Heart right ventricle (tissue), 16 donors: ENCODE results near the gene PIP5K1B. TPM values are rescaled to one million over a fixed set of nuclear protein-coding genes. Genes with fewer than 3 reads are reported as not detected.

Experiments used
- ATAC-seq, 8 donors: fragments of 200-7000 bp; cut with Tn5 transposase; one replicate each; pipeline ENCODE4 v1.9.1; 2020; ENCODE audit warnings: mild to moderate bottlenecking in 8 of 8, moderate library complexity in 8 of 8, moderate number of reproducible peaks in 1 of 8
- DNase-seq, 2 donors: peaks; one replicate each; pipeline ENCODE4 v3.0.0-alpha.2; 2020
- H3K27ac ChIP-seq, 10 donors: fragments of 200-600 bp; sonication (generic) in 2 of 10; one replicate each; pipeline versions ENCODE4 v1.5.0 to v1.8.0; 2020 to 2022; ENCODE audit warnings: mild to moderate bottlenecking in 3 of 10
- H3K27me3 ChIP-seq, 7 donors: fragments of 200-600 bp; one replicate each; pipeline ENCODE4 v1.8.0; 2021 to 2022; ENCODE audit warnings: mild to moderate bottlenecking in 2 of 7
- H3K36me3 ChIP-seq, 9 donors: fragments of 200-600 bp; sonication (generic) in 1 of 9; one replicate each; pipeline versions ENCODE4 v1.5.0 to v1.8.0; 2020 to 2022; ENCODE audit warnings: mild to moderate bottlenecking in 2 of 9
- H3K4me1 ChIP-seq, 9 donors: fragments of 200-600 bp; sonication (generic) in 1 of 9; one replicate each; pipeline versions ENCODE4 v1.5.0 to v1.8.0; 2020 to 2022; ENCODE audit warnings: mild to moderate bottlenecking in 4 of 9
- H3K4me3 ChIP-seq, 10 donors: fragments of 200-600 bp; sonication (generic) in 2 of 10; one replicate each; pipeline versions ENCODE4 v1.5.0 to v1.8.0; 2020 to 2022; ENCODE audit warnings: mild to moderate bottlenecking in 7 of 10, moderate library complexity in 2 of 10
- H3K9me3 ChIP-seq, 11 donors: fragments of 200-600 bp in 10 of 11; sonication (generic) in 2 of 11; one replicate each; pipeline versions ENCODE4 v1.5.0 to v1.8.0; 2013 to 2022; ENCODE audit warnings: mild to moderate bottlenecking in 2 of 11, control low read depth in 1 of 11, moderate library complexity in 1 of 11
- CTCF ChIP-seq, 9 donors: fragments of 200-600 bp; sonication (generic) in 2 of 9; IDR thresholded peaks; one replicate each; pipeline versions ENCODE4 v1.5.0 to v1.8.0; 2021 to 2022; ENCODE audit warnings: antibody characterized with exemption in 9 of 9, mild to moderate bottlenecking in 5 of 9, moderate library complexity in 1 of 9
- WGBS, 2 donors: extraction: QIAGEN DNeasy Blood & Tissue Kit; methylation state at CpG; one replicate each; pipeline ENCODE4 v1.1.7; 2013; ENCODE audit warnings: inconsistent platforms in 1 of 2; 5-methylcytosine and 5-hydroxymethylcytosine counted together
- intact Hi-C, 10 donors: fragments of 100-400 bp; cut with DNase I; formaldehyde crosslinking; loops; one replicate each; pipeline versions ENCODE4 v1.11.1 to v1.14.2; 2022
- polyA plus RNA-seq, 2 donors: library from polyadenylated mRNA; stranded (reverse); fragments of 200-250 nt; gene quantifications; one replicate each; pipeline ENCODE4 v1.2.3, GENCODE V29; 2013
- total RNA-seq, 10 donors: library from RNA; stranded (reverse); fragmentation: NEBNext Ultra II Directional in 3 of 10; extraction: Animal tissue kit (Norgen Biotek cat#: 25700) in 3 of 10; gene quantifications; one replicate each; pipeline versions ENCODE4 v1.2.1 to v1.2.4, GENCODE V29; 2021 to 2023
- donor health status: Arrhythmogenic right ventricular cardiomyopathy.
- donor health status: ischemic (EF 13 %, LVEDD 7.1; RV severe dilation, severe dysfunction).
- donor health status: healthy with polysubstance abuse.
- donor health status: DM: no; HTN: yes; CAD: no.
- donor health status: DM: no; HTN: no; CAD: no.
- donor health status: ischemic (EF 25% LVEDD 6.9; RV normal size, moderate dysfunction).
- donor health status: ischemic (EF 25% LVEDD 5.7; RV mildly dilated, moderate dysfunction).
- donor health status: healthy.
- donor health status: DM: yes; HTN: yes; CAD: no.
- donor health status: Ischemic cardiomyopathy.
- donor health status: ischemic (EF 35%, LVEDD 5.7; RV mildly dilated, moderate dysfunction).
- donor health status: nonischemic (EF 11% LVEDD 7.7; RV severe dilation, severe dysfunction).
- donor health status: DM: yes; HTN: yes; CAD: no.
- donor health status: PGD.
- donor health status: ischemic (EF 29% LVEDD 5.4; RV normal size, mild dysfunction).
- donor health status: nonischemic (EF 23%, LVEDD 6.1; RV moderate dilation, normal function).

Gene PIP5K1B
- total and polyA plus RNA-seq, 12 donors, result 5.6 to 90.8 (median 48.1) TPM

DNA sequence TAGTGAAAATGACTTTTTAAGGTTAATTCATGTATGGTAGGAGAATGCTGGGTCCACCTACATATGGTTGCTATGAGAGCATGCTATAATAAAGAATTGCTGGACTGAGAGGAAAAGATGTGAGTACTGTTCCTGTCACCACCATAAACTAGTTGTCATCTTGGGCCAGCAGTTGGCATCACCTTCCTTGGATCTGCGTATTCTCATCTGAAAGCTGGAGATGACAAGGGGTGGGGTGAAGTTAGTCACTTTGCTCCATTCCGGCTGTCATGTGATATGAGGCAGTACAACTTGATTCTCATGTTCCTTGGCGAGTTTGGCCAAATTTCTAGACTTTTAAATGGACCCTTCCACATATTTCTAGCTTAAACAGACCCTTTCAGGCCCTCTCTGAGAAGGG lies 33.3 kb downstream of the PIP5K1B start:
- ATAC-seq (peak; percentile 60 to 92 (median 87)), DNase-seq (peak in 1 of 2 donors; percentile 63)
- no peak for TF ChIP-seq CTCF (IDR thresholded peaks at IDR 0.05)
- Histone ChIP-seq H3K4me3 (no peak overlapping the region), H3K36me3 (no peaks in the 10 kb centered on the region), H3K4me1 (peaks cover 0 to 57% (median 35%) of the 10 kb centered on the region in 9 donors), H3K27me3 (no peaks in the 10 kb centered on the region), H3K9me3 (no peaks in the 10 kb centered on the region), H3K27ac (peak overlapping the region in 8 of 10 donors; percentile 4 to 83 (median 70))
- intact Hi-C loops, result no loop called here
- 38 to 55% methylated on average over 3 of the region's 3 CpGs for WGBS, 2 donors

GRCh38 chr9:68739621-68740174 lies 34.7 kb downstream of the PIP5K1B start:
- ATAC-seq, result peak; percentile 13 to 59 (median 46)
- H3K27ac ChIP-seq, result peak overlapping the region; percentile 22 to 83 (median 68)
- 30 to 34% methylated on average over 2 of the region's 2 CpGs for WGBS, 2 donors

GRCh38 chr9:68740561-68740960 lies 35.5 kb downstream of the PIP5K1B start:
- H3K27me3 ChIP-seq, result no peaks in the 10 kb centered on the region
- ATAC-seq (peak in 2 of 8 donors; percentile 32 to 65), DNase-seq (no peak)
- whole genome bisulfite sequencing, 2 donors, result 57 to 66% methylated on average over 4 of the region's 4 CpGs
- peaks cover 0 to 54% (median 32%) of the 10 kb centered on the region in 9 donors for H3K4me1 ChIP-seq
- intact Hi-C loops, result loop anchor here in 1 of 10 donors (10.0 kb wide), 1 partner anchor 134 kb away; no protein-coding TSS in a partner anchor
- H3K9me3 ChIP-seq, result no peaks in the 10 kb centered on the region
- H3K4me3 ChIP-seq, result no peak overlapping the region
- no peaks in the 10 kb centered on the region for H3K36me3 ChIP-seq
- TF ChIP-seq CTCF (IDR thresholded peaks at IDR 0.05), result no peak
- H3K27ac ChIP-seq, result peak overlapping the region; percentile 4 to 83 (median 68)

More at GRCh38 chr9:68739621-68740174, 34.7 kb downstream of the PIP5K1B start:
- peaks cover 0 to 55% (median 35%) of the 10 kb centered on the region in 9 donors for H3K4me1 ChIP-seq
- intact Hi-C loops, result loop anchor here in 1 of 10 donors (10.0 kb wide), 1 partner anchor 135 kb away; no protein-coding TSS in a partner anchor
- H3K4me3 ChIP-seq, result no peak overlapping the region
- DNase-seq, result no peak
- no peaks in the 10 kb centered on the region for H3K36me3 ChIP-seq
- H3K9me3 ChIP-seq, result no peaks in the 10 kb centered on the region
- no peak for TF ChIP-seq CTCF (IDR thresholded peaks at IDR 0.05)
- H3K27me3 ChIP-seq, result no peaks in the 10 kb centered on the region

DNA sequence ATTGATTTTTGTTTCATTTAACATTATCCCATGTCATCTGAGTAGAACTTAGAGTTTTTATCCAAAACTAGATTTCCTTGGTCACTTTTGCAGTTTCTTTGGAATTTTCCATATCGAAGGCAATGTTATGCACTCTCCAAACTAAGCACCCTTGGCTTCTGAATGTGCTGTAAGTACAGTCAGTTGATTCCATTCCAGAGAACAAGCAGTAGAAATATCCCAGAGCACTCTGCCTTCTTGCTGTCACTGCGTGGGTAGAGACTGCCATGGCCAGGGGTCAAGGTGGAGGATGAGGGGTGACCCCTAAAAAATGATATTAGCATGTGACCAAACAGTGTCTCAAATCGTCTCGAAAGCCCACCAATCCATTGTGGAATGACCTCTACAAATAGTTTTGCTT lies 36.2 kb downstream of the PIP5K1B start:
- ATAC-seq (peak in 5 of 8 donors; percentile 41 to 66 (median 56)), DNase-seq (no peak)
- Histone ChIP-seq H3K9me3 (no peaks in the 10 kb centered on the region), H3K4me1 (peaks cover 0 to 56% (median 33%) of the 10 kb centered on the region in 9 donors), H3K4me3 (no peak overlapping the region), H3K27me3 (no peaks in the 10 kb centered on the region), H3K27ac (peak overlapping the region in 9 of 10 donors; percentile 4 to 83 (median 47)), H3K36me3 (no peaks in the 10 kb centered on the region)
- no peak for TF ChIP-seq CTCF (IDR thresholded peaks at IDR 0.05)
- WGBS, 2 donors, result 41 to 47% methylated on average over 4 of the region's 4 CpGs
- intact Hi-C loops, result loop anchor here in 1 of 10 donors (10.0 kb wide), 1 partner anchor 134 kb away; no protein-coding TSS in a partner anchor
